Endothelial cell of hepatic sinusoid (primary cell): ENCODE results near the gene CCDC74B.
"Not testable (repeated sequence)": the region's sequence is repeated elsewhere in the genome, so short reads cannot be mapped to it uniquely, and the experiment has no call there.

Experiments used
- in situ Hi-C: cut with HindIII; loops from 2 replicates; pipeline ENCODE4 v1.10.0; 2017; ENCODE audit warnings: low sequenced_read_pairs

CCDC74B gene

GRCh38 chr2:130102597-130103363, 42.1 kb downstream of the CCDC74B start:
- in situ Hi-C loops: not testable (repeated sequence)
